C4-2B (cell line): Measurements from ENCODE around the gene TMEM167B.

ENCODE experiments used
- H3K27ac ChIP-seq: fragments of 450-650 bp; 2 replicates; pipeline ENCODE4 v1.5.1; 2017
- CTCF ChIP-seq: fragments of 450-650 bp; conservative IDR thresholded peaks from 2 replicates; pipeline ENCODE4 v1.5.1; 2017; ENCODE audit warnings: mild to moderate bottlenecking
- ZFX ChIP-seq: fragments of 450-650 bp; IDR thresholded peaks from 2 replicates; pipeline ENCODE4 v1.6.1; 2017

The TMEM167B gene

GRCh38 chr1:109083923-109084322 lies 6.6 kb upstream of the TMEM167B start:
- no peak overlapping the region for H3K27ac ChIP-seq

GRCh38 chr1:109084563-109085517 lies 5.7 kb upstream of the TMEM167B start:
- H3K27ac ChIP-seq, result no peak overlapping the region
- TF ChIP-seq CTCF (no peak), ZFX (no peak)

More at GRCh38 chr1:109083923-109084322, 6.6 kb upstream of the TMEM167B start:
- TF ChIP-seq ZFX (no peak), CTCF (no peak)

- peak overlapping the region; percentile 78; the same call in 1 of the 2 replicates for H3K27ac ChIP-seq
- no peak for TF ChIP-seq ZFX
- TF ChIP-seq CTCF, result peak; percentile 82
These were observed 1.1 kb upstream of the TMEM167B start for GRCh38 chr1:109089242-109090015.

- peak overlapping the region; percentile 78 for H3K27ac ChIP-seq
- TF ChIP-seq CTCF, result no peak
- no peak for TF ChIP-seq ZFX
These were observed 694 bp downstream of the TMEM167B start for GRCh38 chr1:109091078-109091838.

- no peak overlapping the region for H3K27ac ChIP-seq
- TF ChIP-seq ZFX (no peak), CTCF (no peak)
These were observed 1.3 kb downstream of the TMEM167B start for GRCh38 chr1:109091839-109092193.

GRCh38 chr1:109094377-109094803 lies 3.8 kb downstream of the TMEM167B start:
- TF ChIP-seq ZFX, result no peak
- H3K27ac ChIP-seq, result no peak overlapping the region

GRCh38 chr1:109094871-109095270 lies 4.3 kb downstream of the TMEM167B start:
- H3K27ac ChIP-seq, result no peak overlapping the region
- no peak for TF ChIP-seq ZFX
- no peak for TF ChIP-seq CTCF
